ENCODE results near the gene MRPL14.
A peak's percentile ranks its signal among the peaks of the same experiment; 100 is the strongest.
"Not testable (repeated sequence)": the region's sequence is repeated elsewhere in the genome, so short reads cannot be mapped to it uniquely, and the experiment has no call there.

Gene MRPL14

GRCh38 chr6:44156494-44157151 lies 29.4 kb upstream of the MRPL14 start:
- ATAC-seq (no peak), DNase-seq (ENCODE audit: low spot score in 2 of 2) (no peak)
- Mint-ChIP-seq H3K4me3 (no peak overlapping the region), H3K27ac (peak overlapping the region; percentile 32), H3K9me3 (no peaks in the 10 kb centered on the region), H3K4me1 (peaks cover 6% of the 10 kb centered on the region), H3K36me3 (peaks cover 5% of the 10 kb centered on the region)

- Mint-ChIP-seq H3K4me1 (peaks cover 9% of the 10 kb centered on the region), H3K4me3 (no peak overlapping the region), H3K27ac (no peak overlapping the region), H3K36me3 (peaks cover 6% of the 10 kb centered on the region), H3K9me3 (no peaks in the 10 kb centered on the region)
- no peak for ATAC-seq
- no peak for DNase-seq (ENCODE audit: low spot score in 2 of 2)
These were observed 26.8 kb upstream of the MRPL14 start for GRCh38 chr6:44154067-44154466.

DNA sequence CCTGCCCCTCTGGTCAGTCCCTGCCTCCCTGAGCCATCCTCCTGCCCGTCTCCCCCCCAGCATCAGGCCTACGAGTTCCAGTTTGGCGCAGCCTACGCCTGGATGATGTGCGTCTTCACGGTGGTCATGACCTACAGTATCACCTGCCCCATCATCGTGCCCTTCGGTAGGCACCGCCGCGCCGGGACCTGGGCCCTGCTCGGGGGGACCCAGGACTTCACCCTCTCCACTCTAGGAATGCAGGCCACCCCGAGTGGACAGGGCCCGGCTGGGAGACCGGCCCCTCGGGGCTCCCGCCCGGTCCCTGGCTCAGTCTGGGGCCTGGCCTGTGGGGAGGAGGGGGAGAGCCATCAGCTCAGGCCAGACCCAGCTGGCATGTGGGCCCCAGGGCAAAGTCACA lies 25.3 kb upstream of the MRPL14 start:
- H3K36me3 Mint-ChIP-seq, result peaks cover 6% of the 10 kb centered on the region
- no peak overlapping the region for H3K4me3 Mint-ChIP-seq
- no peak overlapping the region for H3K27ac Mint-ChIP-seq
- peaks cover 9% of the 10 kb centered on the region for H3K4me1 Mint-ChIP-seq
- H3K9me3 Mint-ChIP-seq, result no peaks in the 10 kb centered on the region
- no peak for ATAC-seq
- DNase-seq (ENCODE audit: low spot score in 2 of 2), result no peak

DNA sequence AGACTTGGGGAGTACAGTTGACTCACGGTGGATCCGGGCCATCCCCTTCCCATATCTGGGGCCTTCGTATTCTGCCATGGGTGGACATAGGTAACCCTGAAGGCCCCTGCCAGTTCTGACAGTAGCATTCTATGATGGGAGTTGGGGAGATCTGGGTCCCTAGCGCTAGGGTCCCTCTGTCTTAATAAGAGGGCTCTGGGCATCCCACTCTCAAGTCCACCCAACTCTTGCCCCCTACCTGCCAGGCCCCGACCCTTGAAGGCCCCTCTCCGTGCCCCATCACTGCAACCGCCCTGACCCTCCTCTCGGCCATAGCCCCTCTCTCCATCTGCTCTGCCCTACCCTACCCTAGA lies 24.8 kb upstream of the MRPL14 start:
- DNase-seq (ENCODE audit: low spot score in 2 of 2), result no peak
- no peak overlapping the region for H3K27ac Mint-ChIP-seq
- peaks cover 9% of the 10 kb centered on the region for H3K4me1 Mint-ChIP-seq
- peaks cover 6% of the 10 kb centered on the region for H3K36me3 Mint-ChIP-seq
- ATAC-seq, result no peak
- no peak overlapping the region for H3K4me3 Mint-ChIP-seq
- H3K9me3 Mint-ChIP-seq, result no peaks in the 10 kb centered on the region

DNA sequence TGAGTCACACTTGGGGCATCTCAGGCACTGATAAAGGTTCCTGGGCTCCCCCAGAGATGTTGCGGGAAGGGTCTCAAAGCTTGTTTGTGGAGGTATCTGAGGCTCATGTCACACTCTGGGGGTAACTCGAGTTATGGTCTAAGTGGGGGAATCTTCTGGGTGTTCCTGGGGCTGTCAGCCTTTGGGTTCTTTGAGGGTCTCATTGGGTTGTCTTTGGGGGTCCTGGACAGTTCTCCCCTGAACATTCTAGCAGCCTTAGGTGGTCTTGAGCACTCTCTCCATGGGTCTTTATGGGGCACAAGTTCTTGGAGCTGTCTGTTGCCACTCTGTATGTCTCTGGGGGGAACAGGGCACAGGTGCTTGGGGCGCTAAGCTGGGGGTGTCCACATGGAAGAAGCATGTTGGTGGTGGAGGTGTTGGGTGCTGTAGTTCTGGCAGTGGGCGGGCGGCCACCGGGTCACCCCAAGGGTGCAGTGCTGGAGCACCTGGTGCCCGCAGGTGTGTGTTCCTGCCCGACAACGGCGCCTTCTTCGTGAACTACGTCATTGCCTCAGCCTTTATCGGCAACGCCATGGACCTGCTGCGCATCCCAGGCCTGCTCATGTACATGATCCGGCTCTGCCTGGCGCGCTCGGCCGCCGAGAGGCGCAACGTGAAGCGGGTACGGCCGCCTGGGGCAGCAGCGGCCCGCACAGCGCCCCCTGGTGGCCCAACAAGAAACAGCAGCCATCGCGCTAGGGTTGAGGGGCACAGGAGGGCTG lies 24.3 kb upstream of the MRPL14 start:
- H3K4me1 Mint-ChIP-seq, result peaks cover 9% of the 10 kb centered on the region
- peak overlapping the region; percentile 33 for H3K27ac Mint-ChIP-seq
- no peaks in the 10 kb centered on the region for H3K9me3 Mint-ChIP-seq
- ATAC-seq (peak; percentile 85), DNase-seq (ENCODE audit: low spot score in 2 of 2) (peak; percentile 86 to 92)
- H3K4me3 Mint-ChIP-seq, result no peak overlapping the region
- peaks cover 6% of the 10 kb centered on the region for H3K36me3 Mint-ChIP-seq

DNA sequence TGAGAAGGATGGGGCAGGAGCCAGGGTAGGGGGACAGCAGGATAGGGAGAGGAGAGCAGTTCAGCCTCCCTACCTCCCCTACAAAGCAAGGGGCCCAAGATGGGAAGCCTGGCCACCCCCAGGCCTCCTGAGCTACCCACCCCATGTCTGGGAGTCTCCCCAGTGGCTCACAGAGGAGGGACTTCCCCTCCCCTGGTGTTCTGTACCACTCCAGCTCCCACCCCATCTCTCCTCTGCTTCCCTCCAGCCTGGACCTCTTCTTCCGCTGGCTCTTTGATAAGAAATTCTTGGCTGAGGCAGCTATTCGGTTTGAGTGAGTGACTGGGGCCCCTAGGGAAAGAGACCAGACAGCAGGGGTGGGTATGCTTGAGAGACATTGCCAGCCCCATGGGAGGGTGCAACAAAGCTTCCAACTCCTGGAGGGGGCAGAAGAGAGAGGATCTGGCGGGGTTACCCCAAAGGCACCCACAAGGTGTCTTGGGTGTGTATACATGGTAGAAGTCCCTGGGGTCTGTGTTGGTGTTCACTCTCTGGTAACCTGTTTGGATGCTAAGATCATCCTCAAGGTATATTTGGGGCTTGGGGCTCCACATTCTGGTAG lies 23.2 kb upstream of the MRPL14 start:
- Mint-ChIP-seq H3K27ac (peak overlapping the region; percentile 33), H3K4me1 (peaks cover 9% of the 10 kb centered on the region), H3K36me3 (peaks cover 13% of the 10 kb centered on the region), H3K9me3 (no peaks in the 10 kb centered on the region), H3K4me3 (no peak overlapping the region)
- DNase-seq (ENCODE audit: low spot score in 2 of 2), result no peak
- no peak for ATAC-seq

- Mint-ChIP-seq H3K4me3 (no peak overlapping the region), H3K36me3 (peaks cover 22% of the 10 kb centered on the region), H3K4me1 (peaks cover 9% of the 10 kb centered on the region), H3K27ac (no peak overlapping the region), H3K9me3 (no peaks in the 10 kb centered on the region)
- no peak for ATAC-seq
- DNase-seq (ENCODE audit: low spot score in 2 of 2), result no peak
These were observed 22.2 kb upstream of the MRPL14 start for GRCh38 chr6:44149369-44150012.

- Mint-ChIP-seq H3K9me3 (no peaks in the 10 kb centered on the region), H3K36me3 (peaks cover 27% of the 10 kb centered on the region), H3K27ac (no peak overlapping the region), H3K4me1 (peaks cover 9% of the 10 kb centered on the region), H3K4me3 (no peak overlapping the region)
- no peak for ATAC-seq
- DNase-seq (ENCODE audit: low spot score in 2 of 2), result no peak
These were observed 21.1 kb upstream of the MRPL14 start for GRCh38 chr6:44148306-44148705.

DNA sequence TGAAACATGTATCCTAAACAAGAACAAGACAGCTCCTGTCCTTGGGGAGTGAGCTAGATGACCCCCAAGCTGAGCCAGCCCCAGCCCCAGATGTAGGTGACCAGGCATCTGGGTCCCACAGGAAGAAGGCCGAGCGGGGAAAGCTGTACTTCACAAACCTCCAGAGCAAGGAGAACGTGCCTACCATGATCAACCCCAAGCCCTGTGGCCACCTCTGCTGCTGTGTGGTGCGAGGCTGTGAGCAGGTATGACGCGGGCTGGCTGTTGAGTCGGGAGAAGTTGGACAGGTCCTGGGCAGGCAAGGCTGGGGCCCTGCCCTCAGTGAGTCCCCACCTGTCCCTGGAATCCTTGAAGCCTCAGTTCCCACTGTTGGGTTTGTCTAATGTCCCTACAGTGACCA lies 20.0 kb upstream of the MRPL14 start:
- H3K9me3 Mint-ChIP-seq, result no peaks in the 10 kb centered on the region
- H3K4me1 Mint-ChIP-seq, result peaks cover 9% of the 10 kb centered on the region
- H3K36me3 Mint-ChIP-seq, result peaks cover 27% of the 10 kb centered on the region
- DNase-seq (ENCODE audit: low spot score in 2 of 2), result no peak
- no peak for ATAC-seq
- no peak overlapping the region for H3K4me3 Mint-ChIP-seq
- no peak overlapping the region for H3K27ac Mint-ChIP-seq

DNA sequence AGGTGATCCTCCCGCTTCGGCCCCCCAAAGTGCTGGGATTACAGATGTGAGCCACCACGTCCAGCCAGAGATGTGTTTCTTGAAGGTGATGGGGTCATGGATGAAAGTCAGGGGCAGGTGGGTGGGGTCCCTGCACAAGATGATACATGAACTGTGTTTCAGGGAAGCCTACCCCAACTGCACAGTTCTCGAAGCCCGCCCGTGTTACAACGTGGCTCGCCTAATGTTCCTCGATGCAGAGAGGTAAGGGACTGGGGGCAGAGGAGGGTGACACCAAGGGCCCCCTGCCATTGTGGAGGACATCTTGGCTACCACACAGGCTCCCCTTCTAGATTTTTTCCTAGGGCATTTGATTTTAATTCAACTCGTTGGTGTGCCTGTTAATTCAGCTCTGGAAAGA lies 19.4 kb upstream of the MRPL14 start:
- Mint-ChIP-seq H3K4me1 (peaks cover 8% of the 10 kb centered on the region), H3K27ac (no peak overlapping the region), H3K4me3 (no peak overlapping the region), H3K9me3 (no peaks in the 10 kb centered on the region), H3K36me3 (peaks cover 22% of the 10 kb centered on the region)
- ATAC-seq (no peak), DNase-seq (ENCODE audit: low spot score in 2 of 2) (no peak)

- H3K4me1 Mint-ChIP-seq, result peaks cover 2% of the 10 kb centered on the region
- H3K27ac Mint-ChIP-seq, result peak overlapping the region; percentile 23
- no peak overlapping the region for H3K4me3 Mint-ChIP-seq
- DNase-seq (ENCODE audit: low spot score in 2 of 2) (no peak), ATAC-seq (no peak)
- no peaks in the 10 kb centered on the region for H3K9me3 Mint-ChIP-seq
- H3K36me3 Mint-ChIP-seq, result peaks cover 21% of the 10 kb centered on the region
These were observed 18.6 kb upstream of the MRPL14 start for GRCh38 chr6:44145839-44146238.

GRCh38 chr6:44144536-44144935 lies 17.3 kb upstream of the MRPL14 start:
- not testable (repeated sequence) for H3K4me1 Mint-ChIP-seq; H3K4me3 Mint-ChIP-seq; H3K9me3 Mint-ChIP-seq; H3K27ac Mint-ChIP-seq; ATAC-seq; DNase-seq (ENCODE audit: low spot score in 2 of 2)
- H3K36me3 Mint-ChIP-seq, result peaks cover 25% of the 10 kb centered on the region

DNA sequence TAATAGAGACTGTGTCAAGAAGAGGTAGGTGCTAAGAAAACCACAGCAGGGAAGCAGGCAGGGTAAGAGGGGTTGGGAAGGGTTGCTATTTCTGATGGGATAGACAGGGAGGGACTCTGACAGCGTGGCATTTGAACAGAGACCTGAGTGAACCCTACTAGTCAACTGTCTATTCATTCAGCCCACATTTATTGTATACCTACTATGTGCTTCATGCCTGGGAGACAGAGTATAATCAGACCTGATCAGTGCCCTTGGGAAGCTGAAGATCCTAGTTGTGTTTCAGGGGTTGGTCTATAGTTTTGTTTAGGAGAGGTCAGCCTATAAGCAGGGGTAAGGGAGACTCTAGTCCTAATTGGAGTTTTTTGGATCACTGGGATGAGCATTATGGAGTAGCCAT lies 16.5 kb upstream of the MRPL14 start:
- ATAC-seq (no peak), DNase-seq (ENCODE audit: low spot score in 2 of 2) (no peak)
- H3K27ac Mint-ChIP-seq, result peak overlapping the region; percentile 72
- H3K9me3 Mint-ChIP-seq, result no peaks in the 10 kb centered on the region
- peaks cover 31% of the 10 kb centered on the region for H3K36me3 Mint-ChIP-seq
- peaks cover 9% of the 10 kb centered on the region for H3K4me1 Mint-ChIP-seq
- H3K4me3 Mint-ChIP-seq, result no peak overlapping the region

- Mint-ChIP-seq H3K4me1 (peaks cover 9% of the 10 kb centered on the region), H3K36me3 (peaks cover 35% of the 10 kb centered on the region), H3K9me3 (no peaks in the 10 kb centered on the region), H3K27ac (peak overlapping the region; percentile 72), H3K4me3 (no peak overlapping the region)
- ATAC-seq (no peak), DNase-seq (ENCODE audit: low spot score in 2 of 2) (no peak)
These were observed 15.6 kb upstream of the MRPL14 start for GRCh38 chr6:44142835-44143234.

DNA sequence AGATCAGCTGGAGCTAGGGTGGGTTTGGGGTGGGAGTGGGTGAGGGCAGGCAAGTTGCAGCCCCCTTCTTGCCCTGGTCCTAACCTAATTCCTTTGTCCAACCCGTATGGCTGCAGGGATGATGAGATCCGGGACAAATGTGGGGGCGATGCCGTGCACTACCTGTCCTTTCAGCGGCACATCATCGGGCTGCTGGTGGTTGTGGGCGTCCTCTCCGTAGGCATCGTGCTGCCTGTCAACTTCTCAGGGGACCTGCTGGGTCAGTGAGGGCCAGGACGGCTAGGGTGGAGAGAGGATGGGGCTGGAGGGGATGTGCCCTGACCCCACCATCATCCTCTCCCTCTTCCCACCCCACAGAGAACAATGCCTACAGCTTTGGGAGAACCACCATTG lies 12.1 kb upstream of the MRPL14 start:
- H3K27ac Mint-ChIP-seq, result no peak overlapping the region
- no peak overlapping the region for H3K4me3 Mint-ChIP-seq
- ATAC-seq, result no peak
- DNase-seq (ENCODE audit: low spot score in 2 of 2), result no peak
- H3K9me3 Mint-ChIP-seq, result no peaks in the 10 kb centered on the region
- peaks cover 28% of the 10 kb centered on the region for H3K4me1 Mint-ChIP-seq
- peaks cover 28% of the 10 kb centered on the region for H3K36me3 Mint-ChIP-seq

Measured in stimulated activated effector memory CD8-positive, alpha-beta T cell treated with anti-CD3 and anti-CD28 coated beads, Interleukin-12 subunit alpha, Interleukin-12 subunit beta, amount 100 ng/mL, for 72 hours (primary cell).